Urothelium cell line (cell line): ENCODE data around the gene VANGL1.
A peak's percentile ranks its signal among the peaks of the same experiment; 100 is the strongest.

Experiments
- DNase-seq: peaks from one replicate; pipeline ENCODE4 v3.0.0; 2011; ENCODE audit warnings: low spot score, mixed read lengths
- FAIRE-seq: peaks from 2 replicates; lab custom pipeline; 2011; peaks lifted over from hg19 to GRCh38; lab: Jason Lieb, UNC

The VANGL1 gene

DNA sequence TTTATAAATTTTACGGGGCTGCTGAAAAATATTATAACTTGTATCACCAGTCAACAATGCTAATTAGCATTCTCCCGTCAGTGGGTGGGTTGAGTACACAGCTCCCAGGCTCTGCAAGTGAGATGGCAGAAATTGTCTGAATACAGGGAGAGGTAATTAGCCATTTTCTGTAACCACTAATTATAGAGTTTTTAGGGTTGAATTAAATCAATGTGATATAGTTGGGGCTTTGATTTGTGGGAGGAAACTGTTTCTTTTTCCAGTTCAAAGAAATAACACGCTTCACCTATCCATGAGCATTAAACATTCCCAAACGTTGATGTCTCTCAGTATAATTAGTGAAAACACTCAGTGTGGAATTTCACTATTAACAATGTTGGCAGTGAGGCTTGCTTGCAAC is 1.5 kb downstream of the VANGL1 start:
- FAIRE-seq, result no peak
- DNase-seq, result no peak

DNA sequence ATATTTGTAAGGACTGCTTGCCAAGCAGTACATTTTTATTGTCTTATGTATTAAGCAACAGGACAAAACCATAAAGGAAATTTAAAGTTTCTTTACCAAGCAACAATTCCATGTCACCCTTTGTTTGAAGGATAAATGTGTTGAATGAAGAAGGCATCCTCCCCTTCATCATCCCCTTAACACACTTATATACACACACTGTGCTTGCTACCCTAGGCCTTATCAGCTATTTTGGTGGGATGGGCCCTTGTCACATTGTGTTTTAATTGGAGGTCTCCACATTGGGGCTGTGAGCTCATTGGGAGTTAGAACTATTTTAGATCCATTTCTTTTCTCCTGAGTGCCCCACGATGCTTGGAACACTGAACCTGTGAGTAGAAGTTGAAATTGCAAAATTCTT is 1.9 kb downstream of the VANGL1 start:
- no peak for FAIRE-seq

DNA sequence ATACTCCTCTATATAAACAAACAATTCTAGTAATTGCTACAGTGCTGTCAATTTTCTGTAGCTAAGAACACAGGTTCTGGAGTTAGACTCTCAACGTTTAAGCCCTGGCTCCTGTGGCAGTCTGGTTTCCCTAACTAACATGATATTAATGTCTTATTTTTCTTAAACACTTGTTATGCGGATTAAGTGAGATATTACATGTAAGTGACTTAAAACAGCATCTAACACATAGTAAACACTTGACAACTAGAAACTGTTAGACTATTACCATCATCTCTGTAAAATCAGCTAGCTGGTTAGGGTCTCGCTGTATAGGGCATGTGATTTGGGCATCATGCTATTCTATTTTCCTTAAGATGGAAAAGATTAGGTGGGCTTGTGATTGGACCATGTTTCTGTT is 2.3 kb downstream of the VANGL1 start:
- FAIRE-seq, result no peak
- no peak for DNase-seq

More for the DNA sequence above, 1.9 kb downstream of the VANGL1 start:
- no peak for DNase-seq

DNA sequence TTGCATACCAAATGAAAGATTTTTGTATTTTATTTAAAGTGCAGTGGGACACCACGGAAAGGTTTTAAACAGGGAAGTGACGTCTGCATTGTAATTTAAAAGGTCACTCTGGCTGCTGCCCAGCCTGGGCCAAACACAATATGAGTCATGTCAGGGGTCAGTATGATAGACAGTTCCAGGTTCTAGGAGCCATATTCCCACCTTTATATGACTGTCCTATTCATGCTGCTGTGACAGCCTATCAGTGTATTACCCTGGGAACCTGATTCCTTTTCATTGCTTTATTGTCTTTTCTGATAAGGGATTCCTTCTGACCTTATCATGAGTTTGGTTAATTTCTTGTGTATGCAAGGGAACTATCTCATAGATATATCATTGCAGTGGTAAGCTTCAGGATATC is 5.3 kb downstream of the VANGL1 start:
- FAIRE-seq (no peak), DNase-seq (no peak)

DNA sequence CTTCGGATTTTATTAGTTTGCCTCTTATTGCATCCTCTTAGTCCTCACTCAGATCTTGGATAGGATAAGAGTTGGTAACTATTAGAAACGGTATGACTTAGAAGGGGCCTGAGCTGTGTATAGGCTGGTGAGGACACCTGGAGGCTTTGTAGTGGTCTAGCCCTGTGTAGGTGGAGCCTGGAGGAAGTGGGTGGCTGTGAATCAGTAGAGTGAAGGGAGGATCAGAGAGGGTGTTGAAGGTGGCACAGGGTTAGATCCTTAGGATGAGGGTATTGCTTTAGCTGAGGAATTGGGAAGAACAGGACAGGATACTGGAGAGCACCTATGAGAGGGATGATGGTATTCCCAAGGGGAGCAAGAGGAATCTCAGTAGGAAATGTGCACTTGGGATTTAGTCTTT is 5.7 kb downstream of the VANGL1 start:
- FAIRE-seq, result no peak

DNA sequence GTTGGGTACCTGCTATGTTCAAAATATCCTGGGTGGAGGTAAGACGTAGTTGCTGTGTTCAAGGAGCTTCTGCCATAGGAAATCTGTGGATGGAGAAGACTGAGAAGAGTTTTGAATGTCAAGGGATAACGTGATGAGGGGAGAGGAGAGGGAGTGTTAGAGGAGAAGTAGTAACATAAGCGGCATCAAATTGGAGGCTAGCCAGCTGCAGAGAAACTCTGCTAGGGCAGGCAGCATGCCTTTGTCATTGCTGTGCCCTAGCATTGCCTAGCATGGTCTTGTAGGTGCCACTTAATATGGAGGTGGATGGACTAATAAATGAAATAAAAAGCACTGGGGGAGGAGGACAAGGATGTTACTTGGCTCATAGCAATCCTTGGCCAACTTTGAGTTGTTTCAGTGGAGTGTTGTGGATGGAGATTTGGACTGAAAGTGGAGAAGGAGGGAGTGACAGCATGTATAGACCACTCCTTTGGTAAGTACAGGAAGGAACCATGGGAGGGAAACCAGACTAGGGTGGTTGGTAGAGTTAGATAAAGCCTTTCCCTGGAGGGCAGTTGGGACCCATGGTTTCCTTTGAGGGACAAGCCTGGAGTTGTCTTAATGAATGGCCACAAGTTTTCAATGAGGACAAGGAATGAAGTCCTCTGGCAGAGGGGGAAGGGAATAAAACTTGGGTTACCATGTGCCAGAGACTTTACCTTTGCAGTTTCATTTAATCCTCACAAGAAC is 6.3 kb downstream of the VANGL1 start:
- no peak for DNase-seq
- FAIRE-seq, result no peak

More for the DNA sequence above, 5.7 kb downstream of the VANGL1 start:
- no peak for DNase-seq

DNA sequence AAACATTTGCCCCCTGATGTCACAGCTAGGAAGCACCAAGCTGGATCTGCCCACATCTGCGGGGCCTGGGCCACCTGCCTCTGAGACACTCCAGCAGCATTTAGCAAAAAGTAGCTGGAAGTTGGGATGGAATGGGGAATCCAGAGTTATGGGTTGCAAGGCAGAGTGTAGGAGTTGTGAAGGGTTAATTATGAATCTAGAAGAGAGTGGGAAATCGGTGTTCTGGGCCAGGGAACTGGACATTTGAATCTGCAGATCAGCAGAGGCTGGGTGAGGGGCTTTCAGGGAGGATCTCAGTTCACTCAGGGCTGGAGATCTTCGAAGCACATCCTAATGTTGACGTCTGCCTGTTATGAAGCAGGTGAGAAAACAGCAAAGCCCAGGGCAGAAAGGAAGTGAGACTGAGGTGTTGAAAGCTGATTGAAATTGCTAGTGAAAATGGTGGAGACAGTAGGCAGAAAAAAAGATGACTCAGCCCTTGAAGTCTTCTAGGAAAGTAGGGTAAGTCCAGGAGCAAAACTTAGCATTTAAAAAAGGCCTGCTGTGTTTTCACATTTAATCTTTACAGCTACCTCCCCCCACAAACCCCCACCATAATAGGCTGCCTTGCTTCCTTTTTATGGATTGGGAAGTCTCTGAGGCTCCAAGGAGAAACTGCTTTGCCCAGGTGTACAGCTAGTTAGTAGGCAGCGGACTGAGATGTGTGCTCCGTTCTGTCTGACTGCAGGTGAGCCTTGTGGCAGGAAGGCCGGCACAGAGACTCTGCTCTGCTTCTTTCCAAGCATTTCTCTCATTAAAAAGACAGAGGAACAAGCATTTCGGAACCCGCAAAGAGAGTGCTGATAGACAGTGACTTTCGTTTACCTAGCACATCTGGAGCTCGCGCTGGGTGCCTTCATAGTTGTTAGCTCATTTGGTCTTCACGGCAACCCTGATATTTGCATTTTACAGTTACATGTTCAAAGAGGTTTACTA is 7.2 kb downstream of the VANGL1 start:
- FAIRE-seq, result no peak
- DNase-seq, result no peak

DNA sequence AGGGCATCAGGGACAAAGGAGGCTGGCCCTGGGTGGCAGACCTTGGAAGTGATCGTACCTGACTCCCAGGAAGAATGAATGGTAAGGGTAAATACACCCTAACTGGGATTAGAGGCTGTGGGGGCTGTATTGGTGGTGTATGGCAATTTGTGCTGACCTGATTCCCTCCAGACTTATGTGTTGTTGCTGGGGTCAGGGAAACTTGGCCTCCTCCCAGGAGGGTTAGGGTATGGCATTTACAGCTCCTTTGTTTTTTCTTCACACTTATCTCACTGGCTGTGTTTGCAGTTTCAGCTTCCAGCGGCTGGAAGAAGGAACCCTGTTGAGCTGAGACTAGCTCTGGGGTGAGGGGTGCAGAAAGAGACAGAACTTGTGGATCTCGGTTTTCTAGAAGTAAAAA is 8.2 kb downstream of the VANGL1 start:
- DNase-seq, result no peak
- no peak for FAIRE-seq

DNA sequence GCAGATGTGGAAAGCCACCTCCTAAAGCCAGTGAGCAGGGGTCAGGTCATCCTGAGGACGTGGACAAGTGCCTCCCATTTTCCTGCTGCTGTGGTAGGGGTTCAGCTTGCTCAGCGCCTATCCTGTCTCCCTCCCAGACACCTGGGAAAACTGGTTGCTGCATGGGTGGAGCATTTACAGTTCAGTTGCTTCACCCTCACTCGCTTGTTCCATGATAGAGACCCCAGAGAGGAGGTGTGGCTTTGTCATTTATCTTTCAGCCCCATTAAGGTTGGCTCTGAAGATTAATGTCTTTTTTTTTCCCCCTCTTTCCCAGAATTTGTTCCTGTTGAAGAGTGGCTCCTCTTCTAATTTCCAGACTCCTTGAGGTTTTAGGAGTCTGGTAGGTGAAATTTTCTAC is 9.2 kb downstream of the VANGL1 start:
- FAIRE-seq (no peak), DNase-seq (no peak)

DNA sequence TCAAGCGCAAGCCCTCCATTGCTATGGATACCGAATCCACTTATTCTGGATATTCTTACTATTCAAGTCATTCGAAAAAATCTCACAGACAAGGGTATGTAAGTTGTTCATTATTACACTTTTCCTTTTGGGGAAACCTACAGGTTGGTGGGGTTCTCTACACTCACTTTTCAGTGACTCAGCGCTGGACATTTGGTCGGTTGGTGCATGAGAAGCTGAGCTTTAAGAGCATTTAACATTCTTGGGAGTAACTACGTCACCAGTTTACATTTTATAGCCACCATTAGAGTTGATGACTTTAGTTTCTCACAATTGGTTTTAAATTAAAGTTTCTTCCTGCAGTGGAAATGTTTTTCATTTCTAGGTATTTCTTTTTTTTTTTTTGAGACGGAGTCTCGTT is 9.6 kb downstream of the VANGL1 start:
- DNase-seq, result no peak

DNA sequence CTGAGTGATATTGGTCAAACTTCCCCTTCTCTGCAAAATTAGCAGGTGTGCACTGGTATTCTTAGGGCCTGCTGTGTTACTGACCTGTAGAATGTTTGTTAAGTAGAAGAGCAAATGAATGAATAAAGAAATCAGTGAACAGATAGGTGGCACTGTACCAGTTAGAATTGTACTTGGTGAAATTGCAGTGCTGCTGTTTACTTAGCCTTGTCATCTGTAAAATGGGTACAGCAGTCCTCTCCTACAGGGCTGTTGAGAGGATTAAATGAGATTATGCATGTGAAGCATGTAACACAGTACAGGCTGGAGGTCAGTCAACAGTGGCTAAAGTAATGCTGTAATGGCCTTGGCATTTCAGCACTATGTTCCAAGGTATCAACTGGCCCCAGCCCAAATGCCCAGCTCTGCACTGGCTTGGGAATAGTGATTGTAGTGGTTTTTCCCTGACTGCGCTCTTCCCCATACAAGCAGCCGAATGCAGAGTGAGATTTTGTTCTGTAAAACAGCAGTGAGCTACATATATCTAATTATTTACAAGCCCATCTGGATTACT is 10.5 kb downstream of the VANGL1 start:
- no peak for DNase-seq
- no peak for FAIRE-seq

More for the DNA sequence above, 9.6 kb downstream of the VANGL1 start:
- no peak for FAIRE-seq

DNA sequence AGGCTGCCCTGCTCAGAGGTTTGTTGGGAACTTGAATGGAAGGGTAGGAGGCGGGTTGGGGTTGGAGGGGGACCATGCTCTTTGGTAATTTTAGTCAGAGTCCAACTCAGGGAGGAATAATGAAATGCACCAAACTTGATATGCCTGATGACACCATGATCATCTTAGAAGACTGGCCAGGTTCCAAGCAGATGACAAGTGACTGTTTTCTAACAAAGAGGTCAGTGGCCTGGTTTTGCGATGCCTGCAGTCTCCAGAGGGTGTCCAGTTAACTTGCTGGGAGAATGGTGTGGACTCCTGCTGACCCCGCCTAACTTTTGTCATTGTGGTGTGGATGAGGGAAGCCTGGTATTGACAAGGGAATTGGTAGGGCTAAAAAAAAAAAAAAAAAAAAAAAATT is 12.4 kb downstream of the VANGL1 start:
- no peak for DNase-seq

DNA sequence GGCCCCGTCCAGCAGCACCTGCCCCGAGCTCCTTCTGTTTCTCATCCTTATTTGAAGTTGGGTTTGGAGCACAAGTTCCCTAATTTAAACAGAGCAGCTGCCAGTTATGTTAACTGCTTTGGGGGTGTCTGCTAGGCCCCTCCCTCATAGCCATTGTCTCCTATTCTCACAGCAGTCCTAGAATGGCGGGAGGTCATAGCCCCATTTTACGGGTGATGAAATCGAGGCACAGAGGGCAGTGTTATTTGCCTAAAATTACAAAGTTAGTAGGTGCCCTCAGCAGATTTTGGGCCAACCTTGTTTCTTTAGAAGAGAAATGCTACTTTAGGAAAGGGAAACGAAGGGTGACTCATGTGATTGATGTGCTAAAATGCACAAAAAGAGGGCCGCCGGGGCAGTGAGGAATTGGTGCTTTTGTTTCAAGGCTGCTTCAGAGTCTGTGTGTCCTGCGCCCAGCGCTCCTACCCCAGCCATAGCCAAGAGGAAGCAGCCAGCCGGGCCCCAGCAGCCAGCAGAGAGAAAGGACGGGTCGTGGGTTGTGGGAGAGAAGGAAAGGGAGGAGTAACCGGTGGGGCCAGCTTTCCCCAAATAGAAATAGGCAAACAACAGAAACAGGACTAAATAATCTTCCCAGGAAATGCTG is 13.0 kb downstream of the VANGL1 start:
- FAIRE-seq, result no peak
- DNase-seq, result no peak

More for the DNA sequence above, 12.4 kb downstream of the VANGL1 start:
- no peak for FAIRE-seq

DNA sequence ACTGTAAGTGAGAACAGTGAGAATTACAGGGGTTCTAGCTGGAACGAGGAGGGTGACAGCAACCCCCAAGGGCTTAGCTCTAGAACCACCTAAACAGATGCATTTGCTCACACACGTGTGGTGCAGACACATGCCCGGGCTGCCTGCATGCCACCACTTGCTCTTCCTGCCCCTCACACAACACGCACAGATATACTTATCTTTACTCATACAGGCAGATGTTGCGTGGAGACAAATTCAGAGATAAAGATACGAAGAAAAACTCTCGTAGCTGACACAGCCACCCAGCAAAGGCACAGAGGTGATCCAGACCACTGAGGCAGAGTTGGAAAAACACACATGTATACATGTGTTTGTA is 13.5 kb downstream of the VANGL1 start:
- DNase-seq, result no peak
- no peak for FAIRE-seq

DNA sequence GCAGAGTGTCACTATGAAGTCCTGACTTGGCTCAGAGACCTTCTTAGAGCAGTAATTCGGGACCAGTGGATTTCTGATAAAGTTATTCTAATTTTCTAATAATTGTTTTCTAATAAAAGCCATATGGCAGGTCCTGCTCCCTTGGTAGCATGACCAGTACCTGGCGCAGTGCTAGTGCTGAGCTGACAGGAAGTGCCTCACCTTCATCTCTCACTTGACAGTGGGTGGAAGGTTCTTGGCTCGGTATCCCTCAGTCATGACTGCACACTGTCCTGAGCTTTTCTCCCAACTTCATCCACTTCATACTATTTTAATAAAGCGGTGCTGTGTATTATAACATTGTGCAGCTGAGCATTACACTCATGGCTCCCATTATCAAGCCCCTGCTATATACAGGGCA is 14.1 kb downstream of the VANGL1 start:
- no peak for FAIRE-seq
- no peak for DNase-seq

DNA sequence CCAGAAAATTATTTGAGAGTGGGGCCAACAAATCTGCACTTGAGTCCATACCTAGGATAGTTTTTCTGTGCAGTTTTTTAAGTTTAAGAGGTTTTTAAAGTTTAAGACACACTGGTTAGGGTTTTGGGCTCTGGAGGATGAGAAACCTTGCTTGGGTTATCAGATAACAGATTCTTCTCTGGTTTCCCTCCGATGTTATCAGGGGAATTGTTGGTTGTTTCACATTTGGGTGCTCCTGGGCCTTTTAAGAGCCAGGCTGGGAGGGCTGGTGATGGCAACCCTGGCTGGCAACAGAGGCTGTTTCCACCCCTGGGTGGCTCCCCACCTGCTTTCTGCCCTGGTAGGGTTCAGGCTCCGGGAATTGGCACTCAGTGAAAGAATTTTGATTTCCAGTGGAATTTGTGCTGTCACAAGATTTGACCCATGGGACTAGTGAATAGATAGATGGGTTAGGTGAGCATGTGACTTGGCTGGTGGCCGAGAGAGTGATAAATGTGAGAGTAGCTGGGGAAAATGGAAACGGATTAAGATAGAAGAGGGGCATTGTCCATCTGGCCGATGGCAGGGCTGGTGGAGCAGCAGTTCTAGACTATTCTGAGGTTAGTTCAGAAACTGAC is 14.8 kb downstream of the VANGL1 start:
- no peak for DNase-seq
- no peak for FAIRE-seq

DNA sequence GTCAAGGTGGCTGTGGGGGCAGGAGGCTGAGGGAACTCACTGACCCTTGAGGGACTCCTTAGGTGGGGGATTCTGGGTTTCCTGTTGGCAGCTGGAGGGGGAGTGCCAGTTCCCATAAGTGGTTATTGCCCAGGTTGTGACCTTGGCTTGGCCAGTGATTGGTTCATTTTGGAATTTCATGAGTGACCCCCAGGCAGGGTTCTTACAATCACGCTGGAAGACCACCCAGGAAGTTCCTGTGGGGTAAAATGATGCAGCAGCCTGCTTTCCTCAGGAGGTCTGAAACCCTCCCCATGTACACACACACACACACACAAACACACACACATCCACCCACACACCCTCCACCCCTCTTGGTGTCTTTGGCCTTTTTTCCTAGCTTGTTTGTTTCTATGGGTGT is 16.9 kb downstream of the VANGL1 start:
- DNase-seq (no peak), FAIRE-seq (no peak)

DNA sequence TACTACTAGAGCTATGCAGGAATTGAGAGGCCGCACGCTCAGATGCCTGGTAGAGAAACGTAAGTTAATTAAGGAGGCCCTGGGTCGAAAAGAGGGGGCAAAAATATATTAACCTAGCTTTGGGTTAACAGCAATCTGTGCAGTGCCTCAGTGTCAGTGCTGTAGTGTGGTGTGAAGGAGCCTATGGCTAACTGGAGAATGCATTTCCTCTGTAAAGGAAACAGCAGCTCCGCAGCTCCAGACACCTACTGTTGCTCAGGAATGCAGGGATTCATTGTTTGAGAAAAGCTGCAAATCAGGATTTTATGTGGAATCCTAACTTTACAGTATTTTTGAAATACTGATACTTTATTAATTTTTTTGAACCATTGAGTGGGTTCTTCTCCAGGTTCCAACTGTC is 18.4 kb downstream of the VANGL1 start:
- DNase-seq (no peak), FAIRE-seq (no peak)

DNA sequence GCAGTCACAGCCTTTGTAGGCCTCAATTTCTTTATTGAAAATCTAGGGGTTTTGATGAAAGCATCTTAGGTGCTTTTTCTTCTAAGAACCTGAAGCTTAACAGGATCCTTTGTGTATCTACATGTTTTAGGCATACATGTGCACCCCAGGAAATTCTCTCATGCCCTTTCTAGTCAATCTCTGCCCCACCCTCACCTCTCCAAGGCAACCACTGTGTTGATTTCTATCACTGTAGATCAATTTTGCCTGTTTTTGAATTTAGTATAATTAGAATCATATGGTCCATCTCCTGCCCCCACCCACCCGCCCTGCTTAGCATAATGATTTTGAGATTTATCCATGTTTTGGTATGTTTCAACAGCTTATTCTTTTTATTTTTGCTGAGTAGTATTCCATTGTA is 19.4 kb downstream of the VANGL1 start:
- DNase-seq (no peak), FAIRE-seq (no peak)

DNA sequence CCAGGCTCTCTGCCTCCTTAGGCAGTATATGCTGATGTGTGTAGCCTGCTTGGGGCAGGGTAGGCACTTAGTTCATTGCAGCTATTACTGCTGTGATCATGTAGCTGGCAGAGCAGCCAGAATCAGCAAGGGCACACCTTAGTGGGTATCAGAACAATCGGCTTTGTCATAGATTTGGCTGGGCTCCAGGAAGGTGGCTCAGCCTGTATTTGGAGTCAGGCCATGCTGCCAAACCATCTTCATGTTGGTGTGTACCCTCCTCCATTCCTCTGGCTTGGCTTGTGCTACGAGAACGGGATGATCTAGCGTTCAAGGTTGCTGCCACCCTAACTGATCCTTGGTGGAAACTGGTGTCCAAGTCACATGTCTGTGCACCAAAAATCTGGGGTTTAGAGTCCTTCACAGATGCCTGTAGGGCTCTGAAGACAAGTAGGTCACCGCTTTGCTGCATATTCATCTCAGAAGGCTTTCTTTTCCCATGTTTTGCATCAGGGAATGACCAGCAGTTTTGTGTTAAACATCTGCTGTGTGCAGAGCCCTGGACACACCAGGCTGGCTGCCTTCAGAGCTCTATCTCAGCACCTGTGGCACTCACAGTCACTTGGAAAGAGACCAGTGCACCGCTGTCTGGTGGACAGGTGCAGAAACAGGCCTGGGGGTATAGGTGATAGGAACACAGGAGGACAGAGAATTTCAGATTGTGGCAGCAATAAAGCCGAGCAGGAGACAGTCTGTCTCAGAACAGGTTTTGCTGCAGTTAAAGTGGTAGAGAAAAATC is 23.7 kb downstream of the VANGL1 start:
- FAIRE-seq (no peak), DNase-seq (peak; percentile 54)
